Activated naive CD8-positive, alpha-beta T cell treated with anti-CD3 and anti-CD28 coated beads, Interleukin-2, amount 50 U/mL, for 24 hours (primary cell): ENCODE data around the gene ALG8.

Experiments used
- ATAC-seq: fragments of 150-1000 bp; cut with Tn5 transposase; one replicate; pipeline ENCODE4 v1.10.0; 2021
- DNase-seq: peaks from one replicate; pipeline ENCODE4 v3.0.0; 2021
- H3K27ac Mint-ChIP-seq: one replicate; pipeline ENCODE4 v1.8.0; 2021; ENCODE audit warnings: mild to moderate bottlenecking, mixed read lengths
- H3K27me3 Mint-ChIP-seq: one replicate; pipeline ENCODE4 v1.8.0; 2021; ENCODE audit warnings: mixed read lengths
- H3K36me3 Mint-ChIP-seq: one replicate; pipeline ENCODE4 v1.8.0; 2021; ENCODE audit warnings: low read depth, mixed read lengths
- H3K4me1 Mint-ChIP-seq: one replicate; pipeline ENCODE4 v1.8.0; 2021; ENCODE audit warnings: mixed read lengths
- H3K4me3 Mint-ChIP-seq: one replicate; pipeline ENCODE4 v1.8.0; 2021; ENCODE audit warnings: mild to moderate bottlenecking, moderate library complexity, mixed read lengths
- H3K9me3 Mint-ChIP-seq: one replicate; pipeline ENCODE4 v1.8.0; 2021; ENCODE audit warnings: mixed read lengths

The ALG8 gene

GRCh38 chr11:78168539-78169477 is 29.4 kb upstream of the ALG8 start:
- Mint-ChIP-seq H3K4me1 (no peaks in the 10 kb centered on the region), H3K9me3 (no peaks in the 10 kb centered on the region), H3K4me3 (no peak overlapping the region), H3K27ac (no peak overlapping the region), H3K36me3 (peaks cover 7% of the 10 kb centered on the region), H3K27me3 (no peaks in the 10 kb centered on the region)
- DNase-seq (no peak), ATAC-seq (no peak)

- DNase-seq: no peak
Measured at GRCh38 chr11:78166855-78167469, 27.5 kb upstream of the ALG8 start.

GRCh38 chr11:78164471-78164870 is 25.0 kb upstream of the ALG8 start:
- Mint-ChIP-seq H3K27me3 (no peaks in the 10 kb centered on the region), H3K4me3 (no peak overlapping the region), H3K9me3 (no peaks in the 10 kb centered on the region), H3K36me3 (no peaks in the 10 kb centered on the region), H3K4me1 (no peaks in the 10 kb centered on the region), H3K27ac (no peak overlapping the region)
- ATAC-seq (no peak), DNase-seq (no peak)

More at GRCh38 chr11:78166855-78167469, 27.5 kb upstream of the ALG8 start:
- Mint-ChIP-seq H3K36me3 (no peaks in the 10 kb centered on the region), H3K27me3 (no peaks in the 10 kb centered on the region), H3K4me3 (no peak overlapping the region), H3K9me3 (no peaks in the 10 kb centered on the region), H3K4me1 (no peaks in the 10 kb centered on the region), H3K27ac (no peak overlapping the region)
- no peak for ATAC-seq

- DNase-seq (no peak), ATAC-seq (no peak)
- no peak overlapping the region for H3K4me3 Mint-ChIP-seq
- no peaks in the 10 kb centered on the region for H3K4me1 Mint-ChIP-seq
- H3K27ac Mint-ChIP-seq: no peak overlapping the region
- no peaks in the 10 kb centered on the region for H3K9me3 Mint-ChIP-seq
- no peaks in the 10 kb centered on the region for H3K27me3 Mint-ChIP-seq
- H3K36me3 Mint-ChIP-seq: no peaks in the 10 kb centered on the region
Measured at GRCh38 chr11:78163828-78164227, 24.4 kb upstream of the ALG8 start.

- no peaks in the 10 kb centered on the region for H3K27me3 Mint-ChIP-seq
- no peak for ATAC-seq
- no peak overlapping the region for H3K4me3 Mint-ChIP-seq
- no peaks in the 10 kb centered on the region for H3K4me1 Mint-ChIP-seq
- no peaks in the 10 kb centered on the region for H3K9me3 Mint-ChIP-seq
- H3K36me3 Mint-ChIP-seq: no peaks in the 10 kb centered on the region
- no peak overlapping the region for H3K27ac Mint-ChIP-seq
- DNase-seq: no peak
Measured at GRCh38 chr11:78161962-78162371, 22.5 kb upstream of the ALG8 start.

GRCh38 chr11:78161346-78161745 is 21.9 kb upstream of the ALG8 start:
- no peak for DNase-seq
- ATAC-seq: no peak
- no peaks in the 10 kb centered on the region for H3K36me3 Mint-ChIP-seq
- no peak overlapping the region for H3K4me3 Mint-ChIP-seq
- H3K9me3 Mint-ChIP-seq: no peaks in the 10 kb centered on the region
- H3K27ac Mint-ChIP-seq: no peak overlapping the region
- H3K27me3 Mint-ChIP-seq: no peaks in the 10 kb centered on the region
- no peaks in the 10 kb centered on the region for H3K4me1 Mint-ChIP-seq

GRCh38 chr11:78160557-78160956 is 21.1 kb upstream of the ALG8 start:
- Mint-ChIP-seq H3K4me1 (no peaks in the 10 kb centered on the region), H3K9me3 (no peaks in the 10 kb centered on the region), H3K27ac (no peak overlapping the region), H3K27me3 (no peaks in the 10 kb centered on the region), H3K4me3 (no peak overlapping the region), H3K36me3 (no peaks in the 10 kb centered on the region)
- ATAC-seq (no peak), DNase-seq (no peak)

GRCh38 chr11:78158987-78159652 is 19.7 kb upstream of the ALG8 start:
- Mint-ChIP-seq H3K4me1 (no peaks in the 10 kb centered on the region), H3K36me3 (no peaks in the 10 kb centered on the region), H3K9me3 (no peaks in the 10 kb centered on the region), H3K27ac (no peak overlapping the region), H3K4me3 (no peak overlapping the region), H3K27me3 (no peaks in the 10 kb centered on the region)
- no peak for ATAC-seq
- no peak for DNase-seq

- no peak overlapping the region for H3K27ac Mint-ChIP-seq
- DNase-seq: no peak
- no peaks in the 10 kb centered on the region for H3K9me3 Mint-ChIP-seq
- H3K4me1 Mint-ChIP-seq: no peaks in the 10 kb centered on the region
- H3K4me3 Mint-ChIP-seq: no peak overlapping the region
- H3K27me3 Mint-ChIP-seq: no peaks in the 10 kb centered on the region
- H3K36me3 Mint-ChIP-seq: no peaks in the 10 kb centered on the region
- no peak for ATAC-seq
Measured at GRCh38 chr11:78156127-78156844, 16.9 kb upstream of the ALG8 start.

GRCh38 chr11:78151804-78152203 is 12.4 kb upstream of the ALG8 start:
- no peak overlapping the region for H3K27ac Mint-ChIP-seq
- DNase-seq (no peak), ATAC-seq (no peak)
- H3K4me3 Mint-ChIP-seq: no peak overlapping the region
- H3K36me3 Mint-ChIP-seq: no peaks in the 10 kb centered on the region
- no peaks in the 10 kb centered on the region for H3K9me3 Mint-ChIP-seq
- no peaks in the 10 kb centered on the region for H3K4me1 Mint-ChIP-seq
- no peaks in the 10 kb centered on the region for H3K27me3 Mint-ChIP-seq

GRCh38 chr11:78150754-78151153 is 11.3 kb upstream of the ALG8 start:
- no peaks in the 10 kb centered on the region for H3K9me3 Mint-ChIP-seq
- no peak overlapping the region for H3K27ac Mint-ChIP-seq
- no peaks in the 10 kb centered on the region for H3K27me3 Mint-ChIP-seq

GRCh38 chr11:78150346-78150745 is 10.9 kb upstream of the ALG8 start:
- no peak overlapping the region for H3K27ac Mint-ChIP-seq
- H3K27me3 Mint-ChIP-seq: no peaks in the 10 kb centered on the region

More at GRCh38 chr11:78150754-78151153, 11.3 kb upstream of the ALG8 start:
- no peak for DNase-seq
- Mint-ChIP-seq H3K36me3 (no peaks in the 10 kb centered on the region), H3K4me1 (no peaks in the 10 kb centered on the region), H3K4me3 (no peak overlapping the region)
- no peak for ATAC-seq

GRCh38 chr11:78149646-78150045 is 10.2 kb upstream of the ALG8 start:
- ATAC-seq: no peak
- Mint-ChIP-seq H3K36me3 (no peaks in the 10 kb centered on the region), H3K9me3 (no peaks in the 10 kb centered on the region), H3K27ac (no peak overlapping the region), H3K4me3 (no peak overlapping the region), H3K27me3 (no peaks in the 10 kb centered on the region), H3K4me1 (no peaks in the 10 kb centered on the region)
- DNase-seq: no peak

More at GRCh38 chr11:78150346-78150745, 10.9 kb upstream of the ALG8 start:
- Mint-ChIP-seq H3K9me3 (no peaks in the 10 kb centered on the region), H3K36me3 (no peaks in the 10 kb centered on the region), H3K4me1 (no peaks in the 10 kb centered on the region), H3K4me3 (no peak overlapping the region)
- ATAC-seq: no peak
- DNase-seq: no peak

GRCh38 chr11:78147807-78148206 is 8.4 kb upstream of the ALG8 start:
- ATAC-seq: no peak
- peaks cover 7% of the 10 kb centered on the region for H3K4me1 Mint-ChIP-seq

More at GRCh38 chr11:78147807-78148206, 8.4 kb upstream of the ALG8 start:
- H3K27ac Mint-ChIP-seq: no peak overlapping the region
- no peaks in the 10 kb centered on the region for H3K9me3 Mint-ChIP-seq
- no peak for DNase-seq
- H3K27me3 Mint-ChIP-seq: no peaks in the 10 kb centered on the region
- no peak overlapping the region for H3K4me3 Mint-ChIP-seq
- no peaks in the 10 kb centered on the region for H3K36me3 Mint-ChIP-seq
